OCI-LY1 (cell line): ENCODE data around the gene MGRN1.

ENCODE experiments used
- CTCF ChIP-seq: fragments of 200-600 bp; sonication (generic), shearing (Covaris generic); IDR thresholded peaks from 2 replicates; pipeline ENCODE4 v1.5.1; 2017; ENCODE audit warnings: mild to moderate bottlenecking, antibody characterized with exemption, low read length, moderate library complexity, mixed read lengths
- EZH2 ChIP-seq: fragments of 200-600 bp; sonication (generic), shearing (Covaris generic); IDR thresholded peaks from 2 replicates; pipeline ENCODE4 v1.8.0; 2017; ENCODE audit warnings: borderline replicate concordance, mixed run types, mild to moderate bottlenecking, antibody characterized with exemption, low read length, moderate library complexity, mixed read lengths

GRCh38 chr16:4702466-4702808, 77.8 kb downstream of the MGRN1 start:
- TF ChIP-seq CTCF (no peak), EZH2 (no peak)
